CD4-positive, alpha-beta T cell treated with Interleukin-21 for 1 hour (primary cell): ENCODE results near the gene PRPF39.
"Not testable (repeated sequence)": the region's sequence is repeated elsewhere in the genome, so short reads cannot be mapped to it uniquely, and the experiment has no call there.

Source experiments
- DNase-seq: peaks from one replicate; pipeline ENCODE4 v3.0.0-alpha.2; 2020

PRPF39 gene, protein sequence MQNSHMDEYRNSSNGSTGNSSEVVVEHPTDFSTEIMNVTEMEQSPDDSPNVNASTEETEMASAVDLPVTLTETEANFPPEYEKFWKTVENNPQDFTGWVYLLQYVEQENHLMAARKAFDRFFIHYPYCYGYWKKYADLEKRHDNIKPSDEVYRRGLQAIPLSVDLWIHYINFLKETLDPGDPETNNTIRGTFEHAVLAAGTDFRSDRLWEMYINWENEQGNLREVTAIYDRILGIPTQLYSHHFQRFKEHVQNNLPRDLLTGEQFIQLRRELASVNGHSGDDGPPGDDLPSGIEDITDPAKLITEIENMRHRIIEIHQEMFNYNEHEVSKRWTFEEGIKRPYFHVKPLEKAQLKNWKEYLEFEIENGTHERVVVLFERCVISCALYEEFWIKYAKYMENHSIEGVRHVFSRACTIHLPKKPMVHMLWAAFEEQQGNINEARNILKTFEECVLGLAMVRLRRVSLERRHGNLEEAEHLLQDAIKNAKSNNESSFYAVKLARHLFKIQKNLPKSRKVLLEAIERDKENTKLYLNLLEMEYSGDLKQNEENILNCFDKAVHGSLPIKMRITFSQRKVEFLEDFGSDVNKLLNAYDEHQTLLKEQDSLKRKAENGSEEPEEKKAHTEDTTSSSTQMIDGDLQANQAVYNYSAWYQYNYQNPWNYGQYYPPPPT

DNA sequence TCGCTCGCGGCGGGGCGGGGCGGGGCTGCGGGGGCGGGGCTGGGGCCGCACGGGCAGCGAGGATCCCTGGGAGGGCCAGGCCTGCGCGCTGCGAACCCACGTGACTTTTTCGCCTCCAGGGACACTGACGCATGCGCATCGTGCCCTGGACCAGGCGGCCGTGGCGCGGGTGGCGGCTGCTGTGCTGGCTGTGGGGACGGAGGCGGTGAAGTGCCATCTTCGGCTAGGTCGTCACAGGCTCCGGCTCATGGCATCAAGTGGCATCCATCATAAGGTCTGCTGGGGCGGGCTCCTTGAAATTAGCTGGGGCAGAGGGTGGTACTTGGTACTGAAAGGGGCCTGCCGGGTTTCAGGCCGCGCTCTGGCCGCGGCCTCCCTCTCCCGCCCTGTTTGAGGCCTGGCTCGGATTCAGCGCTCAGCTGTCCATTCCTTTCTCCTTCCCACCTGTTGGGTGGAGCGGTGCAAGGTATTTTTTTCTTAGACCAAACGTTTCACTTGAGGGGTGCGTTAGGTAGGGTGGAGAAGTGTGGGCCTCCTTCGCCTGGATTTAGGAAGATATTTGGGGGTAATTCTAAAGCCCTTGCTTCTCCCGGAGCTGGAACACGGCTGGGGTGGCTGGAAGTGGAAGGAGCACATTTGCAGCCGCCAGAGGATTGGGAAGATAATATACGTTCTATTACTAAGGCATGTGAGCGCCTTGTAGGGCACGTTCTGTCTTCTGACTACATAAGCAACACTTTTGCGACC lies at the start of gene PRPF39:
Gene PRPF39 (plus strand): TSS at position 141 of the 747 bp plus-strand sequence. CDS start 11,124 bp downstream, outside the sequence.
- peak; percentile 96 for DNase-seq

DNA sequence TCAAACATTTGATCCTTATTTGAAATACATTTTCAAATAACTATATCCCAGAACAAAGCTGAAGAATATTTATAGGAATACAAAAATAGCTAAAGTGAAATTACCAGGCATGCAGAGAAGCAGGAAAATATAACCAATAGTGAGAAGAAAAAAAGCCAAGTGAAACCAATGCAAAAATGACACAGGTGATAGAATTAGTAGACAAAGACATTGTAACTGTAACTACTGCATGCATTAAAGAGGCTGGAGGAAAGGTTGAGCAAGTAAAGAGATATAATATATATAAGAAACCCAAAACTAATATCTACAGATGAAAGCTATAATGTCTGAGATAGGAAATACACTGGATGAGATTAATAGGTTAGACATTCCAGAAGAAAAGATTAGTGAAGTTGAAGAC lies 49.2 kb upstream of the PRPF39 start:
- DNase-seq, result no peak

DNA sequence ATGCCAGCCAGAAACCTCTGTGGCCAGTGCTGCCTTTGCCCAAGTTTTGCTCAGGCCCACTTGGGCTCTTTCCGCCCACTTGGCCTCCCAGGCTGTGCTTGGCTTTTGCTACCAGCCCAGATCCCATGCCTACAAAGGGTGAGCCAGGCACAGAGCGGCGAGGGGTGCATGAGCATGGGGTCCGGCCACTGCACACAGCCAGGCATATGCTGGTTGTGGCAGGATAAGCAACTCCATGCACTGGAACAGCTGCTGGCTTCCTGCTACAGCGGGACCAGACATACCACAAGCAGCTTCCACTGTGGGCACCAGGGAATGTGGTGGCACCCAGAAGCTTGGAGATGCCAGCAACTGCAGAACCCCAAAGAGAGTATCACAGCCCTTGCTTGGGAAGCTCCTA lies 45.7 kb upstream of the PRPF39 start:
- no peak for DNase-seq

DNA sequence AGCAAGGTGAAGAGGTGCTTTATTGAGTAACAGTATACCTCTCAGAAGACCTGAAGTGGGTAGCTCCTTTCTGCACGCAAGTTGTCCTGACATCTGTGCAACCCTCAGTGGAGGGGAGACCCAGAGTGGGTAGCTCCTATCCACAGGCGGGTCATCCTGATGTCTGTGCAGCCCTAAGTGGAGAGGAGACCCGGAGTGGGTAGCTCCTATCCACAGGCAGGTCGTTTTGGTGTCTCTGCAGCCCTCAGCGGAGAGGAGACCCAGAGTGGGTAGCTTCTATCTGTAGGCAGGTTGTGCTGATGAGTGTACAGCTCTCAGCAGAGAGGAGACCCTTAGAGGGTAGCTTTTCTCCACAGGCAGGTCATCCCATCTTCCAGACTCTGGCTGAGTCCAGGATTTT lies 45.1 kb upstream of the PRPF39 start:
- DNase-seq, result no peak

DNA sequence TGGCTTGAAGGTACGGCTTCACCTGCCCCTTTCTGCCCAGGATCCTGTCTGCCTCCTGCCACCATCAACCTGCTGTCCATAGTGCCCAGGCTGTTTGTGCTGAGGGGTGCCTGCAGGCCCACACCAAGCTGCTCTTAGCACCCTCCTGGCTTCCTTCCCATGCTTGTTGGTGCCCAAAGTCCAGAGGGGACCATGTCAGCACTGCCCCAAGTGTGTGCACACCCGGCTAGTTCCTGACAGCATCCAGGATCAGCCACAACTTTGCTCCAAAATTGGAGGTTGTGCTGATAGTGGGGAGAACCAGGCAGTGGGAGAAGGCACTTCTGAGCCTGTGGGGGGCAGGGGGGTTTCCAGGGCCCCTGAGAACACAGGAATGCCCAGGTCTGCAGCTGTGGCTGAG lies 44.5 kb upstream of the PRPF39 start:
- no peak for DNase-seq

DNA sequence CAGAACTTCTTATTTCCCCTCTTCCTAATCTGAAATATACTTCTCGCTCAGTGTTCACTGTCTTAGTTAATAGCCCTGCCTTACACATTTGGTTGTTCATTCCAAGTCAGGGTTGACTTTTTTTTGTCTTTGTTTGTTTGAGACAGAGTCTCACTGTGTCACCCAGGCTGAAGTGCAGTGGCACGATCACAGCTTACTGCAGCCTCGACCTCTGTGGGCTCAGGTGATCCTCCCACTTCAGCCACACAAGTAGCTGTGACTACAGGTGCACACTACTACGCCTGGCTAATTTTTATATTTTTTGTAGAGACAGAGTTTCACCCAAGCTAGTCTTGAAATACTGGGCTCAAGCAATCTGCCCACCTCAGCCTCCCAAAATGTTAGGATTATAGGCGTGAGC lies 42.3 kb upstream of the PRPF39 start:
- no peak for DNase-seq

DNA sequence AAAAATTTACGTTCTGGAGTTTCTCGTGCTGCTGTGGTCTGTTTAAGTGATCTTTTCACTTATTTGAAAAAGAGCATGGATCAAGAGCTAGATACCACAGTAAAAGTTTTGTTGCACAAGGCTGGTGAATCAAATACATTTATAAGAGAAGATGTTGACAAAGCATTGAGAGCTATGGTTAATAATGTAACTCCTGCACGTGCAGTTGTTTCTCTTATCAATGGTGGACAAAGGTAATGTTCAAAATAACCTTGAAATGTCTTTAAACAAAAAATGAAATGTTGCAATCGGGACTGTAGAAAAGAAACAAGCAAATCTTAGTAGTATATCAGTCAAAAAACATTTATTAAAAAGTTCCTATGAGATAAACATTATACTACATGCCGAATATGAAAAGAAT lies 39.3 kb upstream of the PRPF39 start:
- no peak for DNase-seq

DNA sequence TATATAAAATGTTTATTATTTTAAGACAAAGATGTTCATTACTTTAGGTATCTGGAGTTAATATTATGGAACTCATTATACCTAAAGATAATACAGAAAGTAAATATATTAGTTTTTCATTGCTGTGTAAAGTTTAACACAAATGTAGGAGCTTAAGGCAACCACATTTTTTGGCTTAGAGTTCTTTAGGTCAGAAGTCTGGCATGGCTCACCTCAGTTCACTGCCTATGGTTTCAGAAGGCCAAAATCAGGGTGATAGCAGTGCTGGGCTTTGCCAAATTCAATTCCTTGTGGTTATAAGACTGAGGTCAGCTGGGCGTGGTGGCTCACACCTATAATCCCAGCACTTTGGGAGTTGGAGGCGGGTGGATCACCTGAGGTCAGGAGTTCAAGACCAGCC lies 35.5 kb upstream of the PRPF39 start:
- DNase-seq, result no peak

DNA sequence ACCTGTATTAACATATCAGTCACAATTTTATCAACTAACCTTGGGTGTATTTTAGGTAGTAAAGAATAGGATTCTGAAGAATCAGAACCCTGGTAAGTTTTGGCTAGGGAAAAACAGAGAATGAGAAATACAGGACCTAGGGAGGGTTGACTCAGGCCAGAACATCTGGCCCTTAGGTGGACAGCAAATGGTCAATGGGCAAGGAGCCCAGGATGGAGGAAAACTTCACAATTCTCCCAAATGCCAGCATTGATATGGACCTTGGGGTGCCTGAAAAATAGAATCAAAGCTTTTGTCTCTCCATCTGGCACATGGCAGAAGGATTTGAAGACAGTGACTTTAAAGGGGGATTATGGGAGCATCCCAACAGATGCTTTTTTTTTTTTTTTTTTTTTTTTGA lies 32.7 kb upstream of the PRPF39 start:
- DNase-seq, result no peak

DNA sequence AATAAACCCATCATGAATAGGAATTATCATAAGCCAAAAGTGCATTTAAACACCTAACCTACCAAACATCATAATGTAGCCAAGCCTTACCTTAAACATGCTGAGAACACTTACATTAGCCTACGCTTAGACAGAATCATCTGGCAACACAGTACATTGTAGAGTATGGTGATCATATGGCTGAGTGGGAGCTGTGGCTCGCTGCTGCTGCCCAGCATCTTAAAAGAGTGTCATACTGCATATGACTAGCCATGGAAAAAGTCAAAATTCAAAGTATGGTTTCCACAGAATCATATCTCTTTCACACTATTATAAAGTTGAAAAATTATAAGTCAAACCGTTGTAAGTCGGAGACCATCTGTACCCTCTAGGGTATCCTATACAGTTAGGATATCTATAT lies 32.0 kb upstream of the PRPF39 start:
- DNase-seq, result no peak

DNA sequence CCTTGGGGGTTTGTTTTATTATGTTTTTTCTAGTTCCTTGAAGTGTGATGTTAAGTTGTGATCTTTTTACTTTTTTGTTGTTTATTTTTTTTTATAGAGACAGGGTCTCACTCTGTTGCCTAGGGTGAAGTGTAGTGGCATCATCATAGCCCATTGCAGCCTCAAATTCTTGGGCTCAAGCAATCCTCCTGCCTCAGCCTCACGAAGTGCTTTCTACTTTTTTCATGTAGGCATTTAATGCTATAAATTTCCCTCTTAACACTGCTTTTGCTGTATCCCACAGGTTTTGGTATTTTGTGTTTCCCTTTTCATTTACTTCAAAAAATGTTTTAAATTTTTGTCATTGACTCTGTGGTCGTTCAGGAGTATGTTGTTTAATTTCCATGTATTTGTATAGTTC lies 26.6 kb upstream of the PRPF39 start:
- DNase-seq, result no peak

DNA sequence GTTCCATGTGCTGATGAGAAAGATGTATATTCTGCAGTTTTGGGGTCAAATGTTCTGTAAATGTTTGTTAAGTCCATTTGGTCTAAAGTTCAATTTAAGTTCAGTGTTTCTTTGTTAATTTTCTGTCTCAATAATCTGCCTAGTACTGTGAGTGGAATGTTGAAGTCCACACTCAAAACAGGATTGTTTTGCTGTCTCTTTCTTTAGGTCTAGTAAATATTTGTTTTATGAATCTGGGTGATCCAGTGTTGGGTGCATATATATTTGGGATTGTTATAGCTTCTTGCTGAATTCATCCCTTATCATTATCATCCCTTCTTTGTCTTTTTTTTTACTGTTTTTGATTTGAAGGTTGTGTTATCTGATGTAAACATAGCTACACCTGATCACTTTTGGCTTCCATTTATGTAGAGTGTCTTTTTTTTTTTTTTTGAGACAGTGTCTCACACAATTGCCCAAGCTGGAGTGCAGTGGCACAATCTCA lies 26.0 kb upstream of the PRPF39 start:
- no peak for DNase-seq

DNA sequence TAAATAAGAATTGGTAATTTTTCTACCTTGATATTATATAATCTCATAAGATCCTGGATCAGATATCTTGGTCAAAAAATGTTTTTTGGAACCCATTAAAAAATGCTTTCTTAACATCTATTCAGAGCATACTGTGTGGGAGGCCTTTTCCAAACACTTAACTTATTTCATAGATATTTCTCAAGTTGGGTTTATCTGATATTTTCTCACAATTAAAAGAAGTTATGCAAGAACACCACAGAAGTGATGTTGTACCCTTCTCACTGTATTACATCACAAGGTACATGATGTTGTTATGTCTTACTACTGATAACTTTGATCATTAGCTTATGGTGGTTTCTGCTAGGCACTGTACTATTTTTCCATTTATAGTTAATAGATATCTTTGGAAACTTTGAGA lies 23.4 kb upstream of the PRPF39 start:
- no peak for DNase-seq

DNA sequence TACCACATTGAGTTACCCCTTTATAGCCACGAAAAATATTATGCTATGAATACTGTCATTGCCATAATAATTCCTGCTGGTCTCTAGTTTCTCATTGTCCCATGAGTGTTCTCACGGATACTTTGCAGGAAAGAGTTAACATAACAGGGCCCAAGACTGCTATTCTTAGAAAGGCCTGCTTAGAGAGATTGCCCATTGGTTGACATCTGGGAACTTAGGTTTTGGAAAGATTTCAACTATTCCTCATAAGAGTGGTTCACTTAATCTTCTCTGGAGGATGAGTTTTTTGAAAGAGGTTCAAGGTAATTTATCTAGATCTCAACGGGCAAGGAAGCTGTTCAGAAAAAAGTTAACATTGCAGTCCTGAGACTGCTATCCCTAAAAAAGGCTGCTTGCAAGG lies 18.4 kb upstream of the PRPF39 start:
- DNase-seq, result no peak

DNA sequence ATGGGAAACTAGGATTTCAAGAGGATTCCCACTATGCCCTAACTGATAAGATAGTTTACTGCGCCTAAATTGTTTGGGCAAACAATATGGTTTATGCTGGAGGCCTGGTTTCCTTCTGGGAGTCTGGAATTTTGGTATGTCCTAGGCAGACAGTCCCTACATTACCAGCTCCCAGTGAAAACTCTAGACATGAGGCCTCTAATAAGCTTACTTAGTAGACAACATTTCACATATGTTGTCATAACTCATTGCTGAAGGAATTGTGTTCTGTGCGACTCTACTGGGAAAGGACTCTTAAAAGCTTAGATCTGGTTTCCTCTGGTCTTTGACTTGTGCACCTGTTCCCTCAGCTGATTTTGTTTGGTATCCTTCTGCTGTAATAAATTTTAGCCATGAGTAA lies 18.0 kb upstream of the PRPF39 start:
- DNase-seq, result no peak

DNA sequence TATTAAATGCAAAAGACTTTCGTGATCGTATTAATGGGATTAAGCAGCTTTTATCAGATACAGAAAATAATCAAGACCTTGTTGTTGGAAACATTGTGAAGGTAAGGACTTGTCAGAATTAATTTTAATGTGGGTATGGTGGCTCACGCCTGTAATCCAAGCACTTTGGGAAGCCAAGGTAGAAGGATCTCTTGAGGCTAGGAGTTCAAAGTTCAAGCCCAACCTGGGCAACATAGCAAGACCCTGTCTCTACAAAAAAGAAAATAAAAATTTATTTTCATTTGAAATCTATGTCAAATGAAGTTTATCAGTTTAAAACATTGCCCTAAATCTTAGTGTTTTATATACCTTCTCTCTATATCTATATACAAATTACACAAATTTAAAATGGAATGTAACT lies 17.2 kb upstream of the PRPF39 start:
- DNase-seq, result no peak

DNA sequence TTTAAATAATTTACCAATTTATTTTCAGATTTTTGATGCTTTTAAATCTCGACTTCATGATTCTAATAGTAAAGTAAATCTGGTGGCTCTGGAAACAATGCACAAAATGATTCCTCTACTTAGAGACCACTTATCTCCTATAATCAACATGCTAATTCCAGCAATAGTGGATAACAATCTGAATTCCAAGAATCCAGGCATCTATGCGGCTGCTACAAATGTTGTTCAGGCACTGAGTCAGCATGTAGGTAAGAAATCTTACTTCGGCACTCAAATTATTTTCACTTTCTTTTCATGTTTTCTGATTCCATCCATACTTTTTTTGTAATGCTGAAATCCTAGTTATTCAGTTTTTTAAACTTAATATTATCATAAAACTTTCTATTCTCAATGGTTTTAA lies 15.5 kb upstream of the PRPF39 start:
- no peak for DNase-seq

DNA sequence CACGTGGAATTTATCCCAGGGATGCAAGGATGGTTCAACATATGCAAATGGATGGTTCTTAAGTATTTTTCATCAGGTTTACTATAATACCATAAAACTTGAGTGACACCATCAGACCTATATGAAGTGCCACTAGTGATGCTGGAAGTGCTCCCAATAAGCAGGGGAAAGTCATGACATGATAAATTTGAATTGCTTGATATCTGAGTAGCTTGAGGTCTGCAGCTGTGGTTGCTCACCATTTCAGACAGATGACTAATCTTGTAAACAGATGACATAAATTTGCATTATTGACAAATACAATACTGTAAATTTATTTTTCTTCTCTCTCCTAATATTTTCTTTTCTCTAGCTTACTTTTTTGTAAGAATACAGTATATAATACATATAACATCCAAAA lies 13.7 kb upstream of the PRPF39 start:
- DNase-seq, result no peak

DNA sequence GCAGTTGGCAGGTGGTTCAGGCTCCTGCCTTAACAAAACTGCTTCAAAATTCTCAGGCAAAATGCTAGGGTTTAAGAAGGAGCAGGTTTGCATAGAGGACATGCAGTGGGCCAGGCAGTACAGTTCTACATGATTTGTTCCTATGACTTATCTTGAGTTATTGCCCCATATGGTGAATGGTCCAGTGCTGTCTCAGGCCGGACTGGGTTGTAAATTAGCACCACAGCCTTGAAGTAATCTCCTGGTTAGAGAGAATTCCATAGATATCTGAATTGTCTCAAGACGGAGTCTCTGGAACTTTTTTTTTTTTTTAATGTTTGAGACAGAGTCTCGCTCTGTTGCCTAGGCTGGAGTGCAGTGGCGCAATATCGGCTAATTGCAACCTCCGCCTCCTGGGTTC lies 11.8 kb upstream of the PRPF39 start:
- DNase-seq, result no peak

DNA sequence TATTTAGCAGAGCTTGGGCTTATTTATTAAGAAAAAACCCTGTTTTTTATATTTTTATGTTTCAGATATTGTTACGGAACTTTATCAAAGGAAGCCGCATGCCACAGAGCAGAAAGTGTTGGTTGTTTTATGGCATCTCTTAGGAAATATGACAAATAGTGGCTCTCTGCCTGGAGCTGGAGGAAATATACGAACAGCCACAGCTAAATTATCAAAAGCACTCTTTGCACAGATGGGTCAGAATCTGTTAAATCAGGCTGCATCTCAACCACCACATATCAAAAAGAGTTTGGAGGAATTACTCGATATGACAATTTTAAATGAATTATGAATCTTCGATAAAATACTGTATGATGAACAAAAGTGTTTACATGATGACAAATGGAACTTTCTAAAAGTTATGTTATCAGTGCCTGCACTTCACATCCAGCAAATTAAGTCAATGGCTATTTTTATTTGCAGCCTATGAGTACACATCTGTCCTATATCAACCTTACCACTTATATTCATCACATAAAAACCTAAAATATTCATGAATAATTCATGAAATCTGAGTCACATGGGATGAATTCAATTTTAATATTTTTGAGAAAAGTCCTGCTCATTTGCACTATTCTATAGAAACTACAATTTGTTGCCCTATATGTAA lies 10.6 kb upstream of the PRPF39 start:
- no peak for DNase-seq

DNA sequence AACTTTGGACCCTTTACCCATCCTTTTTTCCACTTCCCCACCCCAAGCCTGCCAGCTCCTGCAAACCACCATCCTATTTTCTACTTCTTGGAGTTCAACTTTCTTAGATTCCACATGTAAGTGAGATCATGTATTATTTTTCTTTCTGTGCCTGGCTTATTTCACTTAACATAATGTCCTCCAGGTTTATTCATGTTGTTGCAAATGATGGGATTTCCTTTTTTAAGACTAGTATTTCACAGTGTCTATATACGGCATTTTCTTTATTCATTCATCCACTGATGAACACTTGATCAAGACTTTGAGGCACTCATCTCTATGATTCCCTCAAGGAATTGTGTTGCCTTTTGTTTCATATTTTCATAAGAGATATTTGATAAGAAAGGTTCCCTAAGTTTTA lies 5.6 kb upstream of the PRPF39 start:
- no peak for DNase-seq

DNA sequence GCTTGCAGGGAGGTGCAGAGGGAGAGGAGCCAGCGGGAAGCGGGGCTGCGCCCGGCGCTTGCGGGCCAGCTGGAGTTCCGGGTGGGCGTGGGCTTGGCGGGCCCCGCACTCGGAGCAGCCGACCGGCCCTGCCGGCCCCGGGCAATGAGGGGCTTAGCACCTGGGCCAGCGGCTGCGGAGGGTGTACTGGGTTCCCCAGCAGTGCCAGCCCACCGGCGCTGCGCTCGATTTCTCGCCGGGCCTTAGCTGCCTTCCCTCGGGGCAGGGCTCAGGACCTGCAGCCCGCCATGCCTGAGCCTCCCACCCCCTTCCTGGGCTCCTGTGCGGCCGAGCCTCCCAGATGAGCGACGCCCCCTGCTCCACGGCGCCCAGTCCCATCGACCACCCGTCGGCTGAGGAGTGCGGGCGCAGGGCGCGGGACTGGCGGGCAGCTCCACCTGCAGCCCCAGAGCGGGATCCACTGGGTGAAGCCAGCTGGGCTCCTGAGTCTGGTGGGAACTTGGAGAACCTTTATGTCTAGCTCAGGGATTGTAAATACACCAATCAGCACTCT lies 3.4 kb upstream of the PRPF39 start:
- DNase-seq, result not testable (repeated sequence)

DNA sequence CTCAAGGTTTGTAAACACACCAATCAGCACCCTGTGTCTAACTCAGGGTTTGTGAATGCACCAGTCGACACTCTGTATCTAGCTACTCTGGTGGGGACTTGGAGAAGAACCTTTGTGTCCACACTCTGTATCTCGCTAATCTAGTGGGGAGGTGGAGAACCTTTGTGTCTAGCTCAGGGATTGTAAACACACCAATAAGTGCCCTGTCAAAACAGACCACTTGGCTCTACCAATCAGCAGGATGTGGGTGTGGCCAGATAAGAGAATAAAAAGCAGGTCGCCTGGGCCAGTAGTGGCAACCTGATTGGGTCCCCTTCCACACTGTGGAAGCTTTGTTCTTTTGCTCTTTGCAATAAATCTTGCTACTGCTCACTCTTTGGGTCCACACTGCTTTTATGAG lies 2.8 kb upstream of the PRPF39 start:
- not testable (repeated sequence) for DNase-seq
